DOHH2 (cell line): ENCODE results near the gene FAIM2.

Experiments
- CTCF ChIP-seq: fragments of 200-600 bp; sonication (generic); IDR thresholded peaks from one replicate; pipeline ENCODE4 v1.5.1; 2014; ENCODE audit warnings: antibody characterized with exemption, mild to moderate bottlenecking, low read depth, low read length; ENCODE audit not compliant: poor library complexity, severe bottlenecking
- EZH2phosphoT487 ChIP-seq: fragments of 200-600 bp; sonication (generic); IDR thresholded peaks from 2 replicates; pipeline ENCODE4 v1.6.1; 2017; ENCODE audit warnings: borderline replicate concordance, mild to moderate bottlenecking, antibody characterized with exemption, low read length, moderate library complexity, mixed read lengths

GRCh38 chr12:49846032-49846431 is 57.7 kb downstream of the FAIM2 start:
- TF ChIP-seq CTCF: no peak
- no peak for TF ChIP-seq EZH2phosphoT487
